Stimulated activated CD4-positive, alpha-beta T cell treated with anti-CD3 and anti-CD28 coated beads, Interleukin-4, amount 100 ng/mL, for 4 hours (primary cell): Measurements from ENCODE around the gene PNLDC1.
"Not testable (repeated sequence)": the region's sequence is repeated elsewhere in the genome, so short reads cannot be mapped to it uniquely, and the experiment has no call there.

Source experiments
- DNase-seq, 2 experiments: peaks; one replicate each; pipeline ENCODE4 v3.0.0-alpha.2; 2020

The PNLDC1 gene

GRCh38 chr6:159778542-159779103, 21.5 kb upstream of the PNLDC1 start:
- DNase-seq, result no peak

GRCh38 chr6:159788276-159788675, 11.8 kb upstream of the PNLDC1 start:
- no peak for DNase-seq

- DNase-seq, result peak; percentile 6 to 18
These were observed 11.2 kb upstream of the PNLDC1 start for GRCh38 chr6:159788753-159789376.

- DNase-seq, result peak; percentile 97 to 100
These were observed 10.5 kb upstream of the PNLDC1 start, which contains the start of gene TCP1 for GRCh38 chr6:159789377-159790148. TCP1 (minus strand) TSS chr6:159789602; CDS start chr6:159789468, 134 bp downstream.

GRCh38 chr6:159790149-159790955, 9.7 kb upstream of the PNLDC1 start, which contains the start of gene MRPL18:
MRPL18 (plus strand) TSS chr6:159790467; CDS start chr6:159790588, 121 bp downstream.
- DNase-seq, result peak; percentile 81 to 88

- DNase-seq, result peak in 1 of 2 experiments; percentile 1
These were observed 9.0 kb upstream of the PNLDC1 start for GRCh38 chr6:159790956-159791598.

- not testable (repeated sequence) for DNase-seq
These were observed 5.1 kb upstream of the PNLDC1 start for GRCh38 chr6:159794976-159795375.

GRCh38 chr6:159797554-159797953, 2.5 kb upstream of the PNLDC1 start:
- no peak for DNase-seq

GRCh38 chr6:159801935-159802334, 1.9 kb downstream of the PNLDC1 start:
- no peak for DNase-seq

- DNase-seq, result no peak
These were observed 4.4 kb downstream of the PNLDC1 start for GRCh38 chr6:159804504-159804903.

- DNase-seq, result no peak
These were observed 5.5 kb downstream of the PNLDC1 start for GRCh38 chr6:159805440-159806020.

GRCh38 chr6:159806021-159806458, 6.0 kb downstream of the PNLDC1 start:
- DNase-seq, result no peak

- no peak for DNase-seq
These were observed 7.2 kb downstream of the PNLDC1 start for GRCh38 chr6:159807150-159807858.

- no peak for DNase-seq
These were observed 8.6 kb downstream of the PNLDC1 start for GRCh38 chr6:159808647-159809046.

GRCh38 chr6:159809149-159809548, 9.1 kb downstream of the PNLDC1 start:
- DNase-seq, result no peak

GRCh38 chr6:159813781-159814180, 13.7 kb downstream of the PNLDC1 start:
- no peak for DNase-seq

- no peak for DNase-seq
These were observed 15.3 kb downstream of the PNLDC1 start for GRCh38 chr6:159815410-159815809.

- not testable (repeated sequence) for DNase-seq
These were observed 16.7 kb downstream of the PNLDC1 start for GRCh38 chr6:159816775-159817174.

- no peak for DNase-seq
These were observed 18.1 kb downstream of the PNLDC1 start for GRCh38 chr6:159817951-159818739.

GRCh38 chr6:159819098-159819497, 19.0 kb downstream of the PNLDC1 start:
- no peak for DNase-seq
